Endometrial microvascular endothelial cells (primary cell): ENCODE results near the gene TSPAN12. TPM values are rescaled to one million over a fixed set of nuclear protein-coding genes. Genes with fewer than 3 reads are reported as not detected.

Experiments
- in situ Hi-C: cut with HindIII; loops from 2 replicates; pipeline ENCODE4 v1.10.0; 2017; ENCODE audit warnings: low sequenced_read_pairs, low pct_unique_long_range_greater_than_20kb; ENCODE audit errors: inconsistent ontology term
- total RNA-seq: library from RNA; depleted of rRNA; stranded (reverse); fragments of >200 nt; gene quantifications from one replicate; pipeline ENCODE4 v1.2.3, GENCODE V29; 2015; ENCODE audit errors: inconsistent ontology term

The TSPAN12 gene
- total RNA-seq, 1 donor from 2014 or later, result 20.7 TPM

DNA sequence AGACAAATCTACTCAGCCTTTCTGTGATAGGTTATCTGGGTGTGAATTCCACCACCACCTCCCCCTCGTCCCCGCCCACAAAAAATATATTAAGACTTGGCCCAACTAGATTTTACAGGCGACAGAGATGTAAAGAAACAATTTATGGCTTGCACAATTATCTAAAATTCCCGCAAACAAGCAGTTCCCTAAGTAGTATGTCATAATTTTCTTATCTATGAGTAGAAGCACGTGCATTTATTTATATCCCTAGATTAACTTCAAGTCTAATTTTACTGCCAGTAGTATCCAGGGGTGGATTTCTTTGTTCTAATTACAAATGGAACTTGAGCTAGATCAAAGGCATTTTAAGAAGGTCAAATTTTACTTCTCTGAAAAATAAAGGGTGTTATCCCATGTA is 1.7 kb downstream of the TSPAN12 start:
- in situ Hi-C loops, result no loop called here

DNA sequence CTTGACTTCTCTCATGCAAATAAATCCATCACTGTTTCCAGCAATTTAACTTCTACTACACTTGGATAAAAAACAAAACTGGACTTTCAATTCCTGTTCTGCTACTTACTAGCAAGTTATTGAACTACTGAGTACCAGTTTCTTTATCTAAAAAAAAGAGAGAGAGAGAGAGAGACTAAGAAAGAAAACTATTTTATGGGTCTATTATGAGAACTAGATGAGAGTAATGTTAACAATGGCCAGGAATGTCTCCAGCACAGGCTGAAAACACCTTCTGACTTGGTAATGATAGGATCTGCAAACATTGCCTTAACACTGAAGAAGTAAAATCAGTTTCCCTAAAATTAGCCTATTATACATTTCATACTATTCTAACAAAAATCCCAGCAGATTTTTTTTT is 5.2 kb downstream of the TSPAN12 start:
- in situ Hi-C loops, result no loop called here

DNA sequence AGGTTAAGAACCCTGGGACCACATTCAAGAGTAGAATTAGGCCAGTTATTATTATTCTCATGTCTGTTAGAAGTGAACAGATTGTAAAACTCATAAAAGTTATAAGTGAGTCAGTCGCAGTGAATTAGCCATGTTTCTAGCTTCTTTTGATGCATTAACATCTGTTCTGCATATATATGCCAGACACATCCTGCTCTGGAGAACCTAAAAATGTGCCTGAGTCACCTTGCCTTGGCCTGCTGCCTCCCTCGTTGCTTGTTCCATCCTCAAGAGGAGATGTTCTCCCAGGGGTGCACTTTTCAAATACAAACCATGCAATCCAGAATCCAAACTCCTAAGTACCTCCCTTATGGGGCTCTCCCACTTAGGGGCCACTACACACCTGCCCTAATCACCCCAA is 14.8 kb downstream of the TSPAN12 start:
- in situ Hi-C loops, result no loop called here

GRCh38 chr7:120842121-120842621 is 15.8 kb downstream of the TSPAN12 start:
- in situ Hi-C loops, result no loop called here

- in situ Hi-C loops, result no loop called here
Observed at GRCh38 chr7:120841608-120842007, 16.3 kb downstream of the TSPAN12 start.

DNA sequence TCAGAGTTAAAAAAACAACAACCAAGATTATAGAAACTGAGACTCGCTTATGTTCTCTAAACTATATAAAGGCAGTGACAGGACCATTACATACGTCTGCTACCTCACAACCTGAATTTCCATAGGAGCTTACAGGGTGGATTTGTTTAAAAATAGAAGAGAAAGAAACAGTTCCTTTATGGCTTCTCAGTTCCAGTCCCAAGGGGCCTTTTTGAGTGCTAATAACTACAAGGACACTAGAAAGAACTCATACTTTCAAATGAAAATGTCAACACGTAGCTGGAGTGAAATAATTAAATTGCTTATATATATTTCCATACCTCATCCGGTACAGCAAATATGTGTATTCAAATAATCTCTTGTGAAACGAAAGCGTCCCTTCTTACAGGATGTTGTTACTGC is 19.7 kb downstream of the TSPAN12 start:
- in situ Hi-C loops, result no loop called here

DNA sequence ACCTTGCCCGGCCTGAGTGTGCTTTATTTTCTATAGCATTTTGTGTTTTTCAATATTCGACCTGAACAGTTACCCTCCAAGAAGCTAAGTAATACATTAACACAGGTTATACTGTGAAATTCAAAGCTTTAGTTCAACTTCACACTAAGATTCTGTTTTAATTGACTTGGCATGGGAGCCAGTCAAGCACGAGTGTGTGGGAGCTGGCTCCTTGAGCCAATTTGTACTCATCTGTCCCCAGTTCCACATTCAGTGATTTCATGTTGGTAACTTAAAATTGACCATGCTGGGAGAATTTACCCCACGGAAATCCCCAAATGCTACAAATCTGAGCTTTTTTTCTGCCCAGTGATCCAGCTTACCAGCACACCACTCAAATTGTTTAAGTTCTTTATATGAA is 20.3 kb downstream of the TSPAN12 start:
- in situ Hi-C loops, result no loop called here

DNA sequence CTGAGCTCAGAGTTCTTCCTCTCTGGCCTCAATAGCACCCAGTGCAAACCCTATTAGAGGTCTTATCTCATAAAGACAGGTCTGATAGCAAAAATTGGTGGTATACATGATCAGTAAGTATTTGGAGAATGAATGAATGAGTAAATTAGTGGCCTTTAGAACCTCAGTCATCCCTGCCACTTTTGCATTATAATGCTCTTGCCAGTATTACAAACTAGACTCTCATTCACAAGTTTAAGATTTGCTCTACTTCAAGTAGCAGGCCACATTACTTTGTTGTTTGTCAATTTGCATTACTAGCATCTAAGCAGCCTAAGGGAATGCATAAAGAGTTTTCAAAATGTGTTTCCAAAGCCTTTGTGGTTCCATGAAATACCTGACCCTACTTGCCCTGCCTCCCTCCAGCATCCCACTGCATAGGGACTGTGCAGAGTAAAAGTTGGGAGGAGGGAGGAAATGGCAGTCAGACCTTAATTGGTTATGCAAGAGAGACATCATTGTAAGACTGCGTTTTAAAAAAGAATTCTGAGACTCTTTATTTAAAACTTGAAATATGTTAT is 21.3 kb downstream of the TSPAN12 start:
- in situ Hi-C loops, result no loop called here

GRCh38 chr7:120834726-120835125 is 23.2 kb downstream of the TSPAN12 start:
- in situ Hi-C loops, result no loop called here

DNA sequence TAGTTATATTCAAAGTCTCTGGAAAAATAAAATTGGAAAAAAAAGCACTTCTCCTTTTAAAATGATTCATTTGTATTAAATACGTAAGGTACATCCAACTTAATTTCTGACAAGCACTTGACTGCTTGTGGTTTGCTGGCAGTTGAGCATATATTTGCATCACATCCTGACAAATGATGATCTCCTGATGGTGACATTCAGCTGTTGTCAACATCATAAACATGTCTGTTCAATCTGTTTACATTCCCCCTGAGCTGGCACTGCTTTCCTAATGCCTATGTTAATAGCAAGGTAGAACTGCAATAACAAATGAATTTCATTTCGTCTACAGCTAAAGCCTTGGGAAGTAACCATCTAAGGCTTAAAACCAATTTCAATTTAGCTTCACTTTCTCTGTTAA is 24.4 kb downstream of the TSPAN12 start:
- in situ Hi-C loops, result no loop called here

GRCh38 chr7:120832803-120833202 is 25.1 kb downstream of the TSPAN12 start:
- in situ Hi-C loops, result no loop called here

GRCh38 chr7:120831260-120831659 is 26.7 kb downstream of the TSPAN12 start:
- in situ Hi-C loops, result no loop called here

- in situ Hi-C loops, result no loop called here
Observed at GRCh38 chr7:120829487-120829886, 28.5 kb downstream of the TSPAN12 start.

DNA sequence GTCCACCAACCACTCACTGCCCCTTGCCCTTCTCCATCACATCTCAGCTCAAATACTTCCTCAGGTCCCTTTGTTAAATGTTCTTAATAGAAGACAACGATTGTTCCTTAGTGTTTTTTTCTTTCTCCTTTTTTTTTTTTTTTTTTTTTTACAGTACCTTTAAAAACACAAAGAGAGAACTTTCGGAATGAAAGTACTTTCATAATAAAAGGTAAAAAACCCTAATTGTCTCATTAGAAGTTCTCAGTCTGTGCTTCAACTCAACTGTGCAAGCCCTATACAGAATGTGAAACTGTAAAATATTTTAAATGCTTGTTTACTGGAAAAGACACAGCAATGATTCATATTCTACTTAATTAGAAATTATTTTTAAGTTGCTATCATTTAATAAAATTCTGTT is 29.4 kb downstream of the TSPAN12 start:
- in situ Hi-C loops, result no loop called here

GRCh38 chr7:120827371-120828118 is 30.4 kb downstream of the TSPAN12 start:
- in situ Hi-C loops, result no loop called here

GRCh38 chr7:120825576-120825975 is 32.4 kb downstream of the TSPAN12 start:
- in situ Hi-C loops, result no loop called here

DNA sequence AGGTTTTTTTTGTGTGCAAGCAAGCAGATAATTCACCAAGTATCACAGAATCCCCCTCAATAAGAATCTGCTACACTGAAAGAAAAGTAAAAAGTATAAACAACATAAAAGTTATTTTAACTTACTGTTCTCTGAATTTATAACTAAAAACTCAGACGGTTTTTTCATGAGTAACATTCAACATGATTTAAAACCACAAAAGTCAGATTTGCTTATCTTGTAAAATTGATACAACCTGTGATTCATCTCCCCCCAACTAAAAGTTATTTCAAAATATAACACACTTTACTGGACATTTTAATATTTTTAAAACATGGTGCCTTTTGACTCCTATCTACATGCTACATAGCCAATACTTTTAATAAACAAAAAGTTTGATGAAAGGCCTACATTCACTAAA is 32.8 kb downstream of the TSPAN12 start:
- in situ Hi-C loops, result no loop called here

- in situ Hi-C loops, result no loop called here
Observed at GRCh38 chr7:120819861-120820260, 38.1 kb downstream of the TSPAN12 start.

GRCh38 chr7:120817851-120818250 is 40.1 kb downstream of the TSPAN12 start:
- in situ Hi-C loops, result no loop called here

DNA sequence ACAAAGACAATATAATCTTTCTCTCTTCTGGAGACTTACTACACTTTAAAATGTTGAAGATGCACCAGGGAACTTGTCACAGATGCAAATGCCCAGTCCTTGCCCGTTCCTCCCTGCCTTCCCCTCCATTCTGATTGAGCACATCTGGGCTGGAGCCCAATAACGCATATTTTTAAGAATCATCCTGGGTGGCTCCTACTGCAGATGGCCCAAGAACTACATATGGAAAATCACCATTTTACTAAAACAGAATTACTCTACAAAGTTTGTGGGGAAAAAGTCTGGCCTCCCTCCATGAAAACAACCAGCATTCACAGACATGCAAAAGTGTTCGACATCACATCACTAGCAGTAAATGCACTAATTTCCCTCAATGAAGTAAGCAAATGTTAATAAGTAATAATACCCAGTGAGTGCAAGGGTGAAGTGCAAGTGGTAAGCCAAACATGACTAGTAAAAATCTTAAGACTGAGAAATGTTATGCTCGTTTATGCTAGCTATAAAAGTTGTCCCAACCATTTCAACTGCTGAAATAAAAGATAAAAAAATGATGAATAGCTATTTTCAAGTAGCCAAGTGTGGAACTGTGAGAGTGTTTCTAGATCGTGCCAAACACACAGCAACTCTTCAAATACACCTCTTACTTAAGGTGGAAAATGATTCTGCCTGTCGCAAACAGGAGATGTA is 43.5 kb downstream of the TSPAN12 start:
- in situ Hi-C loops, result no loop called here
